ENCODE data around the gene ACTMAP. TPM values are rescaled to one million over a fixed set of nuclear protein-coding genes. Genes with fewer than 3 reads are reported as not detected.
"Not testable (repeated sequence)": the region's sequence is repeated elsewhere in the genome, so short reads cannot be mapped to it uniquely, and the experiment has no call there.

The ACTMAP gene
- total RNA-seq, 3 donors from 2014 or later (not counting 1 experiment from before 2014, with no cell fraction given) = 5.9 to 9.6 (median 8.2) TPM

DNA sequence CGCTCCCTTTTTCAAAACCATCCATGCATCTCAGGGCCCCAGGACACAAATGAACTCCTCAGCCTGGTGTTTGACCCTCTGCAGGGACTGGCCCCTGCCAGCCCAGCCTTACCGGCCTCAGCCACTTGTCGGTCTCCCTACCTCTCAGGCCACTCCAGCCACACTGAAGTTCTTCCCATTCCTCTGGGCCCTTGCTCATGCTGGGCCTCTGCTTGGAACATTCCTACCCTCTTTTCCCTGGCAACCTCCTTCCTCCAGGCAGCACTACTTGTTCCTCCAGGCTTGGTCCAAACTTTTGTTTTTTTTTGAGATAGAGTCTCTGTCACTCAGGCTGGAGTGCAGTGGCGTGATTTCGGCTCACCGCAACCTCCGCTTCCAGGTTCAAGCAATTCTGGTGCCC, 41.1 kb upstream of the ACTMAP start:
- Histone ChIP-seq H3K4me3 (ENCODE audit: low read length) (no peak overlapping the region), H3K4me1 (ENCODE audit: control insufficient read depth, insufficient read depth, low read length) (peaks cover 22% of the 10 kb centered on the region), H3K36me3 (ENCODE audit: control insufficient read depth, insufficient read depth, low read length) (peaks cover 16% of the 10 kb centered on the region), H3K9me3 (ENCODE audit: control insufficient read depth, insufficient read depth, low read length) (no peaks in the 10 kb centered on the region), H3K27me3 (ENCODE audit: control insufficient read depth, insufficient read depth, low read length) (no peaks in the 10 kb centered on the region), H3K27ac (ENCODE audit: low read length) (peak overlapping the region; percentile 66)
- no peaks in the 10 kb centered on the region for H3K27me3 Mint-ChIP-seq (ENCODE audit: low read depth in 2 of 2)
- H3K27ac Mint-ChIP-seq = peak overlapping the region; percentile 82 to 84
- H3K4me1 Mint-ChIP-seq = peaks cover 22 to 30% of the 10 kb centered on the region in 2 donors
- H3K4me3 Mint-ChIP-seq = no peak overlapping the region
- intact Hi-C loops (cut with micrococcal nuclease) = no loop called here
- no peaks in the 10 kb centered on the region for H3K36me3 Mint-ChIP-seq
- H3K9me3 Mint-ChIP-seq = no peaks in the 10 kb centered on the region
- WGBS (ENCODE audit: insufficient coverage) = 82% methylated on average over 7 of the region's 7 CpGs
- no peak for ATAC-seq
- TF ChIP-seq CTCF (IDR thresholded peaks at IDR 0.05) = no peak
- no peak for DNase-seq

GRCh38 chr19:40786060-40787037, 36.1 kb upstream of the ACTMAP start:
- no peak overlapping the region for H3K4me3 ChIP-seq (ENCODE audit: low read length)
- H3K27me3 ChIP-seq (ENCODE audit: control insufficient read depth, insufficient read depth, low read length) = no peaks in the 10 kb centered on the region
- Mint-ChIP-seq H3K36me3 (no peaks in the 10 kb centered on the region), H3K27me3 (ENCODE audit: low read depth in 2 of 2) (no peaks in the 10 kb centered on the region), H3K4me3 (no peak overlapping the region), H3K4me1 (peaks cover 3 to 17% of the 10 kb centered on the region in 2 donors), H3K27ac (peak overlapping the region; percentile 51), H3K9me3 (no peaks in the 10 kb centered on the region)
- TF ChIP-seq CTCF (IDR thresholded peaks at IDR 0.05) = no peak
- peaks cover 34% of the 10 kb centered on the region for H3K36me3 ChIP-seq (ENCODE audit: control insufficient read depth, insufficient read depth, low read length)
- WGBS (ENCODE audit: insufficient coverage) = 96% methylated on average over 25 of the region's 25 CpGs
- no peak for DNase-seq
- no peaks in the 10 kb centered on the region for H3K9me3 ChIP-seq (ENCODE audit: control insufficient read depth, insufficient read depth, low read length)
- no peak overlapping the region for H3K27ac ChIP-seq (ENCODE audit: low read length)
- no peak for ATAC-seq
- intact Hi-C loops (cut with micrococcal nuclease) = no loop called here
- H3K4me1 ChIP-seq (ENCODE audit: control insufficient read depth, insufficient read depth, low read length) = no peaks in the 10 kb centered on the region

DNA sequence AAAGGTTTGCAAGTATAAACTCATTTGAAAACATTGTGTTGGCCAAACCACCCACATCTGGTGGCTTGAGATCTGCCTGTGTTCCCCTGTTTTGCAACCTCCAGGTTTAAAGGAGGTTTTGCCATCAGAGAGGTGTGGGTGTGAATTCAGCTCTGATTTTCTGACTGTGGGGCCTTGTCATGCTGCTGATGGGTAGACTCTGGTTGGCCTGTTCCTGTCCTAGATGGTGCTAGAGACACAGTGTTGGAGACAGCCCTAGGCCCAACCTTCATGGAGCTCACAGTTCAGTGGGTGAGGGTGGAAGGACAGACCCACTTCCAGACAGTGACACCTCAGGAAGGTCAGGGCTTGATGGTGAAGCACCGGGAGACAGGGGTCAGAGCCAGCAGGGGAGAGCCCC, 35.2 kb upstream of the ACTMAP start:
- H3K4me3 Mint-ChIP-seq = no peak overlapping the region
- H3K27ac Mint-ChIP-seq = peak overlapping the region in 1 of 2 donors; percentile 51
- H3K27ac ChIP-seq (ENCODE audit: low read length) = no peak overlapping the region
- no peak overlapping the region for H3K4me3 ChIP-seq (ENCODE audit: low read length)
- H3K27me3 Mint-ChIP-seq (ENCODE audit: low read depth in 2 of 2) = no peaks in the 10 kb centered on the region
- peaks cover 34% of the 10 kb centered on the region for H3K36me3 ChIP-seq (ENCODE audit: control insufficient read depth, insufficient read depth, low read length)
- no peaks in the 10 kb centered on the region for H3K9me3 ChIP-seq (ENCODE audit: control insufficient read depth, insufficient read depth, low read length)
- H3K4me1 Mint-ChIP-seq = peaks cover 3 to 22% of the 10 kb centered on the region in 2 donors
- intact Hi-C loops (cut with micrococcal nuclease) = no loop called here
- DNase-seq (no peak), ATAC-seq (no peak)
- no peaks in the 10 kb centered on the region for H3K36me3 Mint-ChIP-seq
- no peak for TF ChIP-seq CTCF (IDR thresholded peaks at IDR 0.05)
- H3K27me3 ChIP-seq (ENCODE audit: control insufficient read depth, insufficient read depth, low read length) = no peaks in the 10 kb centered on the region
- H3K4me1 ChIP-seq (ENCODE audit: control insufficient read depth, insufficient read depth, low read length) = peaks cover under 1% of the 10 kb centered on the region
- H3K9me3 Mint-ChIP-seq = no peaks in the 10 kb centered on the region
- WGBS (ENCODE audit: insufficient coverage) = 87% methylated on average over 1 of the region's 1 CpG

GRCh38 chr19:40784146-40784545, 33.9 kb upstream of the ACTMAP start:
- H3K4me1 Mint-ChIP-seq = peaks cover 13 to 24% of the 10 kb centered on the region in 2 donors
- H3K27ac Mint-ChIP-seq; H3K4me3 Mint-ChIP-seq; ATAC-seq; H3K9me3 ChIP-seq (ENCODE audit: control insufficient read depth, insufficient read depth, low read length); H3K27me3 Mint-ChIP-seq (ENCODE audit: low read depth in 2 of 2); H3K27me3 ChIP-seq (ENCODE audit: control insufficient read depth, insufficient read depth, low read length); H3K4me1 ChIP-seq (ENCODE audit: control insufficient read depth, insufficient read depth, low read length); DNase-seq; H3K9me3 Mint-ChIP-seq; H3K4me3 ChIP-seq (ENCODE audit: low read length); H3K27ac ChIP-seq (ENCODE audit: low read length); intact Hi-C loops (cut with micrococcal nuclease); H3K36me3 Mint-ChIP-seq: not testable (repeated sequence)
- peaks cover 27% of the 10 kb centered on the region for H3K36me3 ChIP-seq (ENCODE audit: control insufficient read depth, insufficient read depth, low read length)
- WGBS (ENCODE audit: insufficient coverage) = 90% methylated on average over 2 of the region's 2 CpGs
